Esophagus muscularis mucosa (tissue), 4 donors: ENCODE measurements around the gene TPK1.

Experiments used
- CTCF ChIP-seq, 3 experiments: fragments of 200-600 bp in 2 of 3; fragments of 450-650 bp in 1 of 3; sonication (generic) in 2 of 3; IDR thresholded peaks; one replicate each; pipeline ENCODE4 v1.5.1; 2017 to 2019; ENCODE audit warnings: antibody characterized with exemption in 3 of 3, mild to moderate bottlenecking in 2 of 3, moderate library complexity in 1 of 3
- EP300 ChIP-seq: sonication (generic); formaldehyde crosslinking; IDR thresholded peaks from one replicate; pipeline ENCODE4 v1.6.1; 2017; ENCODE audit warnings: antibody characterized with exemption
- POLR2A ChIP-seq: fragments of 450-650 bp; IDR thresholded peaks from one replicate; pipeline ENCODE4 v1.6.1; 2017; ENCODE audit warnings: antibody characterized with exemption, moderate library complexity, mild to moderate bottlenecking, low read depth
- POLR2AphosphoS5 ChIP-seq, 2 donors: sonication (generic); formaldehyde crosslinking; IDR thresholded peaks; one replicate each; pipeline ENCODE4 v1.6.1; 2017; ENCODE audit warnings: antibody characterized with exemption in 2 of 2

GRCh38 chr7:144508702-144509101 lies 327.2 kb downstream of the TPK1 start:
- TF ChIP-seq CTCF (IDR thresholded peaks at IDR 0.05) (no peak), POLR2A (no peak), POLR2AphosphoS5 (IDR thresholded peaks at IDR 0.05) (no peak), EP300 (no peak)
